C4-2B (cell line): ENCODE data around the gene NFIB.

Experiments
- H3K27ac ChIP-seq: fragments of 450-650 bp; 2 replicates; pipeline ENCODE4 v1.5.1; 2017
- CTCF ChIP-seq: fragments of 450-650 bp; conservative IDR thresholded peaks from 2 replicates; pipeline ENCODE4 v1.5.1; 2017; ENCODE audit warnings: mild to moderate bottlenecking
- ZFX ChIP-seq: fragments of 450-650 bp; IDR thresholded peaks from 2 replicates; pipeline ENCODE4 v1.6.1; 2017

Gene NFIB

DNA sequence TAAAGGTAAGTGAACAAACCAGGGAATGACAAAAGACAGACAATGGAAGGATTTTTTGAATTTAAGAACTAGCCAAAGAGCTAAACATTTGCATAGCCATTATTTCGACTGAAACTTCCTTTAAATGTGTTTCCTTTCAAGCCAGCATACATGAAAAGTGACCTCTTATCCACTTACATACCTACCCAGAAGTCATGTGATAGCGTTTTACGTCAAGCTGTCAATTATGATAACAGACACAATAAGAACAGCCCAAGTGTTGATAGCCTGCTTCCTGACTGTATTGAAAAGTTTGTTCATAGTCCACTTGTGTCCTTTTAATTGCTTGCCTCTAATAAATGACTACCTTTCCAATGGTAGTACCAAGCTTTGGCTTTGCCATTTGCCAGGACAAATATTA is 206.0 kb downstream of the NFIB start:
- no peak for TF ChIP-seq ZFX
- no peak for TF ChIP-seq CTCF
- no peak overlapping the region for H3K27ac ChIP-seq

- no peak overlapping the region for H3K27ac ChIP-seq
- TF ChIP-seq CTCF, result no peak
- TF ChIP-seq ZFX, result no peak
Measured at GRCh38 chr9:14107495-14107894, 206.4 kb downstream of the NFIB start.

DNA sequence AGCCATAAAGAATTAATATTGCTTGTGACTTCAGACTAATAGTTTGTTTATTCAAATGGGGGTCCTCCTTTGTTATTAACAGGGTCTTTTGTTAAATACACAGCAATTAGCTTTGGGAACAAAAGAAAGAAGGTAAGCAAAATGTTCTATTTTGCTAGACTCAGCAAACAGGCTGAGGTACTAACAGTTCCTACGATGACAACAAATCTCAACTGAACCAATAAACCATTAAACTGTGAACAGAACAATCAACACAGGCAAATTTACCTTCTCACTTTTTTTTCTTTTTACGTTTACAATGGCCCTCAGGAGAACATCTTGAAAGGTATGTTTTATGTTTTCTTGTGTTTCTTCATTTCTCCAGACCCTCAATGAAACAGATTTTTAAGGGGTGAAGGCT is 207.2 kb downstream of the NFIB start:
- no peak for TF ChIP-seq ZFX
- no peak overlapping the region for H3K27ac ChIP-seq

- TF ChIP-seq CTCF, result no peak
- TF ChIP-seq ZFX, result no peak
- H3K27ac ChIP-seq, result no peak overlapping the region
Measured at GRCh38 chr9:14104496-14104895, 209.4 kb downstream of the NFIB start.

DNA sequence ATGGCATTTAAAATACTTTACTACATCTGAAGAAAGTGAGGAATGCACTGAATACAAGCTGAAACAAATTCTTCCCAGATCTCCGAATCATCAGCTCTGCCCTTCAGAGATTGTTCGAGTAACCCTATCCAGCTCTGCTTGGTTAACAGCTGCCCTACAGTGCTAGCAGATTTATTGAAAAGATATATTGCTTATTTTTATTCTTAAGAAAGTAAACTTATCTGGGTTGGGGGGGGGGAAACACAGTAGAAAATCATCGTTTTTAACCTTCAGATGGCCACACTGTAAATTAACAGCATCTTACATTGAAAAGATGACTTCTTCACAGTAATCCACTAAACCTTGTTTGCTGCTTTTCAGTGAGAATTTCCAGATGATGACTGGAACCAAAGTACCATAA is 210.8 kb downstream of the NFIB start:
- H3K27ac ChIP-seq, result no peak overlapping the region
- TF ChIP-seq CTCF (no peak), ZFX (no peak)

GRCh38 chr9:14099737-14100136 is 214.2 kb downstream of the NFIB start:
- no peak for TF ChIP-seq ZFX
- no peak for TF ChIP-seq CTCF
- no peak overlapping the region for H3K27ac ChIP-seq

DNA sequence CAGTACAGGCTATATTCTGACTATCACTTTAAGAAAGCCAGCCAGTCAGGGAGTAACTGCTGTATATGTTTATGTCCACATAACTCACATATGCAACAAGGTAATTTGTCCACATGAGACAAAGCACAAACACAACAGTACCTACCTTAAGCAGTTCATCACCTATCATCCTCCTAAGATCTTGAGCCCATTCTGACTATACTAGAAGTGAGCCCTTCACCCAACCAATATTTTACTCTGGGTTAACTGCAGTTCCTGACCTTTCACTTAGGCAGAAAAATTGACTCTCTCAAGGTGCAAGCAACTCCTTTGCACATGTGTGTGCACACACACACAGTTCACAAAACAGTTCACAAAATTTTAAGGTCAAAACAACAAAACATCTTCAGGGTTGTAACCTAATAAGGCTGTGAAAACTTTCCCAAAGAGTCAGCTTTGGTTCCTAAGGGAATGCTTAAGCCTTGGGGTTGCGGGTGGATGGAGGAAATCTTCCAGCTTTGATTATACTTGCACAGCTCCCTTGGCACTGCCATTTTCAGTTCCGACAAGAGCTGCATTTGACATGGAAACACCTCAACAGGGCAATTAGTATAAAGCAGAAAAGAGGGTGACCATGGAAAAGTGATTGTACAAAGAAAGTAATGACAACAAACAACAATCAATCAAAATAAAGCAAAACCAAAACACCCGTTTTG is 215.3 kb downstream of the NFIB start:
- H3K27ac ChIP-seq, result peak overlapping the region; percentile 33; the same call in 1 of the 2 replicates
- TF ChIP-seq ZFX, result no peak
- no peak for TF ChIP-seq CTCF
